ENCODE results near the gene TOLLIP.

TOLLIP gene

DNA sequence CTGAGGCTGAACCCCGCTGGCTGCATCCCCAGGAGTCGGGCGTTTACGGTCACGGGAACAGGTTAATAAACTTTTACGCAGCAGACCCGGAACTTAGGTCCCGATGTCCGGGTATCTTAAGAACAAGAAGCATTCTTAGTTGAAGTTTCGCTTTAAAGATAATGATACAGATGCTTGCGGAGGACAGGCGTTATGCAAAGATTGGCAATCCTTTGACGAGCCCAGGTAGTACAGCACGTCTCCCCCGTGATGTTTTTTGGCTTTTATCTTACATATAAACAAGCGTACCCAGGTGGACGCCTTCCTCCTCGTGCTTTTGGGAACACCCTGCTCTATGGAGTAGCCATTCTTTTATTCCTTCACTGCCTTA, 871 bp upstream of the TOLLIP start:
- Histone ChIP-seq H3K9me3 (ENCODE audit: control insufficient read depth in 2 of 2, low read length in 2 of 2) (peaks cover 0 to 4% of the 10 kb centered on the region in 2 donors), H3K27me3 (ENCODE audit: control insufficient read depth in 1 of 2, insufficient read depth in 2 of 2, low read length in 2 of 2) (no peaks in the 10 kb centered on the region), H3K27ac (ENCODE audit: low read length) (peak overlapping the region; percentile 88), H3K36me3 (ENCODE audit: control insufficient read depth in 2 of 2, insufficient read depth in 2 of 2, low read length in 2 of 2) (peaks cover 0 to 2% of the 10 kb centered on the region in 2 donors), H3K4me1 (ENCODE audit: control insufficient read depth, insufficient read depth, low read length) (peaks cover 50% of the 10 kb centered on the region), H3K9ac (ENCODE audit: low read length in 2 of 2) (peak overlapping the region; percentile 89 to 93), H3K4me3 (ENCODE audit: low read length in 2 of 2) (peak overlapping the region; percentile 83 to 92)

DNA sequence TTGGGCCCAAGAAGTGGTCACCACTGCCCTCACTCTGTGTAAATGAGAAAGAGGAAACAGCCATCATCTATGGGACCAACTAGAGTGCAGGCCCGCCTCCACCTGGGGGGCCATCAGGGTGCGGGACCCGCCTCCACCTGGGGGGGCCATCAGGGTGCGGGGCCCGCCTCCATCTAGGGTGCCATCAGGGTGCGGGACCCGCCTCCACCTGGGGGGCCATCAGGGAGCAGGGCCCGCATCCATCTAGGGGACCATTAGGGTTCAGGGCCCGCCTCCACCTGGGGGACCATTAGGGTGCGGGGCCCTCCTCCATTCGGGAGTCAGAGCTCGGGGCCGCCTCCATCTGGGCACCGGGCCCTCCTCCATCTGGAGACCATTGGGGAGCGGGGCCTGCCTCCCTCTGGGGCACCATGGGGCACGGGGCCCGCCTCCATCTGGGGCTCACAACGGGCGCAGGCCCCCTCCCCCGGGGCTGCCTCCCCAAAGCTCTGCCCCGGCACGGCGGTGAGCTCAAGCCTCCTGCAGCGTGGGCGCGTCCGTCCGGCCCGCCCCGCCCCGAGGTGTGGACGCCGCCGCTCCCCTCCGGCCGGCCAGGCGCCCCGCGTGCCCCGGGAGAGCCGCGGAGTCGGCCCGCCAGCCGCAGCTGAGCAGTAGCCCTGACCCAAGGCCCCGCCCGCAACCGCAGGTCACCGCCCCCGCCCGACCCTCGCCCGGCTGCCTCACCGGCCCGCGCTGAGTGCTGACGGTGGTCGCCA, 512 bp downstream of the TOLLIP start:
- Histone ChIP-seq H3K4me3 (ENCODE audit: low read length in 2 of 2) (peak overlapping the region; percentile 56 to 83), H3K4me1 (ENCODE audit: control insufficient read depth, insufficient read depth, low read length) (peaks cover 60% of the 10 kb centered on the region), H3K36me3 (ENCODE audit: control insufficient read depth in 2 of 2, insufficient read depth in 2 of 2, low read length in 2 of 2) (peaks cover 0 to 2% of the 10 kb centered on the region in 2 donors), H3K27ac (ENCODE audit: low read length) (no peak overlapping the region), H3K27me3 (ENCODE audit: control insufficient read depth in 1 of 2, insufficient read depth in 2 of 2, low read length in 2 of 2) (no peaks in the 10 kb centered on the region), H3K9me3 (ENCODE audit: control insufficient read depth in 2 of 2, low read length in 2 of 2) (peaks cover 0 to 4% of the 10 kb centered on the region in 2 donors), H3K9ac (ENCODE audit: low read length in 2 of 2) (peak overlapping the region; percentile 47 to 59)

DNA sequence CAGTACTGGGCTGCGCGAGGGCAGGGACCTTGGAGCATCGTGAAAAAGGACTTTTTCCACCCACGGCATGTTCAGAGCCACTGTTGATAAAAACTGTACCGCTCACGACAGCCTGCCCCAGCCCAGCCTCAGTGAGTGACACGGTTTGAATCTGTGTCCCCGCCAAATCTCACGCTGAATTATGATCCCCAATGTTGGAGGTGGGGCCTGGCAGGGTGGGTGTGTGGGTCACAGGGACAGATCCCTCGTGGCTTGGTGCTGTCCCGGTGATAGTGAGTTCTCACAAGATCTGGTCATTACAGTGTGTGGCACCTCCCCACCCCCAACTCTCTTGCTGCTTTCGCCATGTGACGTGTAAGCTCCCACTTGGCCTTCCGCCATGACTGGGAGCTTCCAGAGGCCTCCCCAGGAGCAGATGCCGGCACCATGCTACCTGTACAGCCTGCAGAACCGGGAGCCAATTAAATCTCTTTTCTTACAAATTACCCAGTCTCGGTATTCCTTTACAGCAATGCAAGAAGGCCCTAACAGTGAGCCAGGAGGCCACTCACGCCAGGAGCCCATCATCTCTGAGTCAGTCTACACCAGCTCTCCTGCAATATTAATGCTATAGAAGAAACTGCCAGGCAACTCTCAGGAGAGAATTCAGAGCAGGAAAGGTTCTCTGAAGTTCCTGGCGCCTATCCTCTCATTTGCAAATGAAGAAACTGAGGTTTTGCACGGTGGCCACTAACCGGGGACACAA, 1.3 kb downstream of the TOLLIP start:
- H3K9ac ChIP-seq (ENCODE audit: low read length in 2 of 2) = peak overlapping the region in 1 of 2 donors; percentile 59
- no peaks in the 10 kb centered on the region for H3K27me3 ChIP-seq (ENCODE audit: control insufficient read depth in 1 of 2, insufficient read depth in 2 of 2, low read length in 2 of 2)
- peak overlapping the region; percentile 56 to 83 for H3K4me3 ChIP-seq (ENCODE audit: low read length in 2 of 2)
- H3K36me3 ChIP-seq (ENCODE audit: control insufficient read depth in 2 of 2, insufficient read depth in 2 of 2, low read length in 2 of 2) = peaks cover 0 to 2% of the 10 kb centered on the region in 2 donors
- peaks cover 67% of the 10 kb centered on the region for H3K4me1 ChIP-seq (ENCODE audit: control insufficient read depth, insufficient read depth, low read length)
- no peak overlapping the region for H3K27ac ChIP-seq (ENCODE audit: low read length)
- H3K9me3 ChIP-seq (ENCODE audit: control insufficient read depth in 2 of 2, low read length in 2 of 2) = peaks cover 0 to 4% of the 10 kb centered on the region in 2 donors

DNA sequence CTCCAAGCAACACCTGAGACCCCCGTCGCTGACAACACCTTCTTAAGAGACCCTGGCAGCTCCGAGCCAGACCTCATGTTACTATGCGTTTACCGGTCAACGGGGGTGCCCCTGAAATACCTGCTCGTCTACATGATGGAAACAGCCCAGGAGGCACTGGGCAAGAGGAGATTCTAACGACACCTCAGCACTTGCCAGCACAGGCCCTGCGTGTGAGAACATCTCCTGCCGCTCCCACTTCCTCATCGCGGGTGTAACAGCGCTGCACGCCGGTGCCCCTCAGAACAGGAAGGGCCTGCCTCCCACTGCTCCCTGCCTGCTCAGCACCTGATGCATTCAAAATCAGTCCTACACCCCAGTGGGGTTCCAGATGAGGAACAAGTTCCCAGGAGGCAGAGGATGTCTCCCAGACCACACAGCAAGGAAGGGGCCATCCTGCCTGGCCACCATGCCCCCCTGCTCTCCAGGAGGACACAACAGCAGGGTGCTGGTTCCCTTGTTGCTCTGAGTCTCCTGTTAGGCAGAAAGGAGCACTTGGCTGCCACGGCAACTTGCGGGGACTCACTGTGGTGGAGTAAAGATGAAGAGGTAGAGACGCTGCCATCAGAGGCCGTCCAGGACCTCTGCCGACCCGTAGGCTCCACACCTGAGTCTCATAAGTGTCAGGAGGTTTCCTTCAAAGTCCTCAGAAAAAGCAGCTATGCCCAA, 2.1 kb downstream of the TOLLIP start:
- peaks cover 76% of the 10 kb centered on the region for H3K4me1 ChIP-seq (ENCODE audit: control insufficient read depth, insufficient read depth, low read length)
- H3K9ac ChIP-seq (ENCODE audit: low read length in 2 of 2) = peak overlapping the region in 1 of 2 donors; percentile 13
- H3K9me3 ChIP-seq (ENCODE audit: control insufficient read depth in 2 of 2, low read length in 2 of 2) = peaks cover 0 to 4% of the 10 kb centered on the region in 2 donors
- no peaks in the 10 kb centered on the region for H3K27me3 ChIP-seq (ENCODE audit: control insufficient read depth in 1 of 2, insufficient read depth in 2 of 2, low read length in 2 of 2)
- peaks cover 0 to 2% of the 10 kb centered on the region in 2 donors for H3K36me3 ChIP-seq (ENCODE audit: control insufficient read depth in 2 of 2, insufficient read depth in 2 of 2, low read length in 2 of 2)
- H3K4me3 ChIP-seq (ENCODE audit: low read length in 2 of 2) = no peak overlapping the region
- no peak overlapping the region for H3K27ac ChIP-seq (ENCODE audit: low read length)

DNA sequence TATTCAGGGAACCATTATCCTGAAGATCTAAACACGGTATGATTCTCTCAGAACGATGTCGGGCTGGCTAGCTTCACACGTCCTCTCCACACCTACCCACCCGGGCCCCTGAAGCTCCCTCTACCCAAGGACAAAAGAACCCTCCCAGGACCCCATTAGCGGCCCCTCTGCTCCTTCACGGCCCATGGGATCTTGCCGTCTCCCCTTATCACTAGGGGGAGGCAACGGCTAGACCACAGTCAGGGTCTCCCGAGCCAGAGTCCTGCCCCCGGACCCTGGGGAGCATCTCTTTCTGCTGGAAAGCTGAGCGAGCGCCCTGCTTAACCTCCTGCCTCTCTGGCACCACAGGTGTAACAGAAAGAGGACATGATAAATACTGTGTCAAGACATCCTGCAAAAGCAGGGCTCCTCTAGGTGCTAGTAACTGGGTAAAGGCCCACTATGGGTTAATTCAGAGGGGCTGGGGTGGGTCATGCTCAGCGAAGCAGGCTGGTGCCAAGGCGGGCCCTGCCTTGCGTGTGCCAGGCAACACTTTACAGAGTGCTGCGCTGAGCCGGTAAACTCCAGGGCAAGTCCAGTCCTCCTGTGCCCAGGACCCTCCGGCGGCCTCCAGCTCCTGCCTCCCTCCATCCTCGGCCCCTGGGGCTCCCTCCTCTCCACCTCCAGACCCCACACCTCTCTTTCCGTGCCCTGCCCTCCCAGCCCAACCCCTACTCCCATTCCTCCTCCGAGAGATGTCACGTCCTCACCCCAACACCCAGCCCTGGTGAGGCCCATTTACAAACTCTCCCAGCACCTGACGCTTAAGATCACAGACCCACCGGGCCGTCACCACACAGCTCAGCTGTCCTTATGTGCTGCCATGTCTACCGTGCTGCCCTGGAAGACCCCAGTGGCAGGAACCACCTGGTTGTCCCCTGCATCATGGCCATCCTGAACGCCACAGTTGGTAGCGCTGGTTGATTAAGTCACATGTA, 3.0 kb downstream of the TOLLIP start:
- H3K27ac ChIP-seq (ENCODE audit: low read length) = no peak overlapping the region
- peaks cover 0 to 2% of the 10 kb centered on the region in 2 donors for H3K36me3 ChIP-seq (ENCODE audit: control insufficient read depth in 2 of 2, insufficient read depth in 2 of 2, low read length in 2 of 2)
- H3K9ac ChIP-seq (ENCODE audit: low read length in 2 of 2) = no peak overlapping the region
- H3K9me3 ChIP-seq (ENCODE audit: control insufficient read depth in 2 of 2, low read length in 2 of 2) = peaks cover 0 to 3% of the 10 kb centered on the region in 2 donors
- no peaks in the 10 kb centered on the region for H3K27me3 ChIP-seq (ENCODE audit: control insufficient read depth in 1 of 2, insufficient read depth in 2 of 2, low read length in 2 of 2)
- no peak overlapping the region for H3K4me3 ChIP-seq (ENCODE audit: low read length in 2 of 2)
- H3K4me1 ChIP-seq (ENCODE audit: control insufficient read depth, insufficient read depth, low read length) = peaks cover 82% of the 10 kb centered on the region

DNA sequence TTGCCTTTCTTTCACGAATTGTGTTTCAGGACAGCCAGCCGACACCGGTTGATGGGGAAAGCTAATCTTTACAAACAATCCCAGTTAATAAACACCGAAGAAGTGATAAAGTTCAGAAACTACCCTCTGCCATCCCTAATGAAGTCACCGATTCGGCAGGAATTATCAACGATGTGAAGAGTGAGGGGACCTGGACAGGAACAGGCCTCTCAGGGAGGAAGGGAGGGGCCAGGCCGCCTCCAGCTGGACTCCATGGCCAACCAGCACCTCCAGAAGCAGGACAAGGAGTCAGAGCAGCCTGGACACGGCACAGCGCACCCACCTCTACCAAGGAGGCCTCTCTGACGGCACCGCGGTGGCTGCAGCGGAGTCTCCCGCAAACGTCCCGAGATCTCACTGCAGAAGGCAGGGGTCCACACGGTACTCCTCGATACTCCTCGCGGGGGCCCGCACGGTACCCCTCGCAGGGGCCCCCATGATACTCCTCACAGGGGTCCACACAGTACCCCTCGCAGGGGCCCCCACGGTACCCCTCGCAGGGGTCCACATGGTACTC, 3.9 kb downstream of the TOLLIP start:
- Histone ChIP-seq H3K36me3 (ENCODE audit: control insufficient read depth in 2 of 2, insufficient read depth in 2 of 2, low read length in 2 of 2) (peaks cover 0 to 2% of the 10 kb centered on the region in 2 donors), H3K4me3 (ENCODE audit: low read length in 2 of 2) (no peak overlapping the region)

DNA sequence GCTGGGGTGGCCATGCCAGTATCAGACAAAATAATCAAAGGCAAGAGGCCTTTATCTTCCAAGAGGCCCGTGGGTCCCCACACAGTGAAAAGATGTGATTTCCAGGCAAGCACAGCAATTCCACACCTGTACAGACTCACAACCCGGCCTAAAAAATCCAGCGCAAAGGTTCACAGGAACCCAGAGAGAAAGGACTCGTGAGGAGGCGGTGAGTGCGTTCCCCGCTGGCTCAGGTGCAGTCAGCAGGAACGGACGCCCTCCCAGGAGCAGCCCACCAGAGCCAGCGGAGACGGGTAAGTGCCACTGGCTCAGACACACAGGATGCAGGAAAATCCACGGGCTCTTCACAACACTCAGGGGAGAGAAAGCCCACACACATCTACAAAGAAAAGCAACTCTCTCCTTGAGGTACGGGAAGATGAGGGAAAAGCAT, 4.4 kb downstream of the TOLLIP start:
- peak overlapping the region; percentile 11 for H3K27ac ChIP-seq (ENCODE audit: low read length)
- H3K4me1 ChIP-seq (ENCODE audit: control insufficient read depth, insufficient read depth, low read length) = peaks cover 80% of the 10 kb centered on the region
- no peak overlapping the region for H3K9ac ChIP-seq (ENCODE audit: low read length in 2 of 2)
- H3K27me3 ChIP-seq (ENCODE audit: control insufficient read depth in 1 of 2, insufficient read depth in 2 of 2, low read length in 2 of 2) = no peaks in the 10 kb centered on the region
- peaks cover 0 to 2% of the 10 kb centered on the region in 2 donors for H3K36me3 ChIP-seq (ENCODE audit: control insufficient read depth in 2 of 2, insufficient read depth in 2 of 2, low read length in 2 of 2)
- no peak overlapping the region for H3K4me3 ChIP-seq (ENCODE audit: low read length in 2 of 2)
- no peaks in the 10 kb centered on the region for H3K9me3 ChIP-seq (ENCODE audit: control insufficient read depth in 2 of 2, low read length in 2 of 2)

More for the DNA sequence above, 3.9 kb downstream of the TOLLIP start:
- no peaks in the 10 kb centered on the region for H3K9me3 ChIP-seq (ENCODE audit: control insufficient read depth in 2 of 2, low read length in 2 of 2)
- no peaks in the 10 kb centered on the region for H3K27me3 ChIP-seq (ENCODE audit: control insufficient read depth in 1 of 2, insufficient read depth in 2 of 2, low read length in 2 of 2)
- H3K9ac ChIP-seq (ENCODE audit: low read length in 2 of 2) = peak overlapping the region in 1 of 2 donors; percentile 21
- H3K27ac ChIP-seq (ENCODE audit: low read length) = peak overlapping the region; percentile 11
- H3K4me1 ChIP-seq (ENCODE audit: control insufficient read depth, insufficient read depth, low read length) = peaks cover 82% of the 10 kb centered on the region

DNA sequence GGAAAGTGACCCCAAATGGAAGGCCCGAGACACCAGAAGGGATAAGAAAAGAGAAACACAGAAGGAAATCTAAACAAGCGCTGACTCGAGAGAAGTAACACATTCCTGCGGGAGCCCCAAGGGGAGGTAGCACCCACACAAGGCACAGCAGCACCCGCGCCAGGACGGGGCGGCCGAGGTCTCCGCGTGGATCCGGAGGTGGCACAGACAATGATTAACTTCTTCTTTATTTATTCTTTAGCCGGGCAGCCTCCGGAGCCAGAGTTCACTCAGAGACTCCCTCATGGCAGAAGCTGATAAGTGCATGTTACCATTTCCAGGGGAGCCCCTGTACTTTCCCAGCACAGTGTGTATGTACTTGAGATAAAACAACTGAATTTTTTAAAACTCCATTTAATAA, 5.1 kb downstream of the TOLLIP start:
- H3K27me3 ChIP-seq (ENCODE audit: control insufficient read depth in 1 of 2, insufficient read depth in 2 of 2, low read length in 2 of 2) = no peaks in the 10 kb centered on the region
- peaks cover 80% of the 10 kb centered on the region for H3K4me1 ChIP-seq (ENCODE audit: control insufficient read depth, insufficient read depth, low read length)
- peak overlapping the region; percentile 60 for H3K27ac ChIP-seq (ENCODE audit: low read length)
- H3K4me3 ChIP-seq (ENCODE audit: low read length in 2 of 2) = peak overlapping the region; percentile 16 to 47
- peak overlapping the region; percentile 32 to 51 for H3K9ac ChIP-seq (ENCODE audit: low read length in 2 of 2)
- H3K9me3 ChIP-seq (ENCODE audit: control insufficient read depth in 2 of 2, low read length in 2 of 2) = no peaks in the 10 kb centered on the region
- peaks cover 0 to 2% of the 10 kb centered on the region in 2 donors for H3K36me3 ChIP-seq (ENCODE audit: control insufficient read depth in 2 of 2, insufficient read depth in 2 of 2, low read length in 2 of 2)

DNA sequence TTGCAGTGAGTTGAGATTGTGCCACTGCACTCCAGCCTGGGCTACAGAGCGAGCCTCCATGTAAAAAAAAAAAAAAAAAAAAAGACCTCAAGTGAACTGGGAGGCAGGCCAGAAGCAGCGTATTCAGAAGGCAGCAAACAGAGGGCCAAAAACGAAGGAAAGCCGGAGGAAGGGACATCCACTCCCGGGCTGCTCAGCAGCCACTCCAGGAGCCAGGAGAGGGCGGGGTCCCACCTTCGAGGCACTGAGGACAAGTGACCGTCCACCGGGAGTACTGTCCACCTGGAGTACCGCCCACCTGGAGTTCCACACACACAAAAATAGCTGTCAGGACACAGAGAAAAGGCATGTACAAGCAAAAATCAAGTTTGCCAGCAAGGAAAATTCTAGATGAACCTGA, 5.5 kb downstream of the TOLLIP start:
- Histone ChIP-seq H3K27ac (ENCODE audit: low read length) (peak overlapping the region; percentile 60), H3K4me1 (ENCODE audit: control insufficient read depth, insufficient read depth, low read length) (peaks cover 79% of the 10 kb centered on the region), H3K4me3 (ENCODE audit: low read length in 2 of 2) (peak overlapping the region; percentile 16 to 47), H3K9ac (ENCODE audit: low read length in 2 of 2) (peak overlapping the region; percentile 32 to 51), H3K27me3 (ENCODE audit: control insufficient read depth in 1 of 2, insufficient read depth in 2 of 2, low read length in 2 of 2) (no peaks in the 10 kb centered on the region), H3K36me3 (ENCODE audit: control insufficient read depth in 2 of 2, insufficient read depth in 2 of 2, low read length in 2 of 2) (peaks cover 0 to 2% of the 10 kb centered on the region in 2 donors), H3K9me3 (ENCODE audit: control insufficient read depth in 2 of 2, low read length in 2 of 2) (no peaks in the 10 kb centered on the region)
